Daoy (cell line): ENCODE data around the gene TMPRSS9. TPM values are rescaled to one million over a fixed set of nuclear protein-coding genes. Genes with fewer than 3 reads are reported as not detected.

Experiments
- DNase-seq: peaks from one replicate; pipeline ENCODE4 v3.0.0-alpha.2; 2015; ENCODE audit warnings: low read depth
- total RNA-seq: library from RNA; depleted of rRNA; stranded (reverse); fragments of >200 nt; shearing (Covaris generic); gene quantifications from 2 replicates; pipeline ENCODE4 v1.2.3, GENCODE V29; 2014

Gene TMPRSS9
- total RNA-seq, 1 experiment from 2014 or later, result not detected

GRCh38 chr19:2329149-2329478 is 31.0 kb upstream of the TMPRSS9 start:
- DNase-seq, result no peak

GRCh38 chr19:2329501-2329916 is 30.6 kb upstream of the TMPRSS9 start:
- no peak for DNase-seq

- no peak for DNase-seq
Observed at GRCh38 chr19:2330255-2330631, 29.8 kb upstream of the TMPRSS9 start.

- no peak for DNase-seq
Observed at GRCh38 chr19:2330632-2331284, 29.3 kb upstream of the TMPRSS9 start.

- DNase-seq, result no peak
Observed at GRCh38 chr19:2331601-2332246, 28.3 kb upstream of the TMPRSS9 start.

- DNase-seq, result no peak
Observed at GRCh38 chr19:2332341-2333026, 27.6 kb upstream of the TMPRSS9 start.

- DNase-seq, result no peak
Observed at GRCh38 chr19:2333027-2333806, 26.8 kb upstream of the TMPRSS9 start.

- DNase-seq, result no peak
Observed at GRCh38 chr19:2333807-2334211, 26.3 kb upstream of the TMPRSS9 start.

- DNase-seq, result no peak
Observed at GRCh38 chr19:2334426-2334825, 25.6 kb upstream of the TMPRSS9 start.

GRCh38 chr19:2334986-2335846 is 24.8 kb upstream of the TMPRSS9 start:
- no peak for DNase-seq

GRCh38 chr19:2335848-2336247 is 24.2 kb upstream of the TMPRSS9 start:
- no peak for DNase-seq

GRCh38 chr19:2336528-2337328 is 23.3 kb upstream of the TMPRSS9 start:
- no peak for DNase-seq

- DNase-seq, result no peak
Observed at GRCh38 chr19:2337329-2337707, 22.7 kb upstream of the TMPRSS9 start.

GRCh38 chr19:2338055-2338615 is 21.9 kb upstream of the TMPRSS9 start:
- no peak for DNase-seq

GRCh38 chr19:2338751-2339643 is 21.1 kb upstream of the TMPRSS9 start:
- DNase-seq, result no peak

GRCh38 chr19:2339644-2340310 is 20.3 kb upstream of the TMPRSS9 start:
- no peak for DNase-seq

GRCh38 chr19:2340496-2341243 is 19.4 kb upstream of the TMPRSS9 start:
- DNase-seq, result no peak

GRCh38 chr19:2341244-2341751 is 18.8 kb upstream of the TMPRSS9 start:
- no peak for DNase-seq
